Subcutaneous abdominal adipose tissue (tissue), 5 donors: ENCODE measurements around the gene LRRC59.
A peak's percentile ranks its signal among the peaks of the same experiment; 100 is the strongest.

Experiments used
- H3K27ac ChIP-seq: one replicate; pipeline ENCODE4 v1.7.0; 2013; ENCODE audit warnings: low read depth, mild to moderate bottlenecking, inconsistent platforms, low read length, moderate library complexity
- H3K27me3 ChIP-seq, 5 donors: one replicate each; pipeline ENCODE4 v1.7.0; 2013; ENCODE audit warnings: low read length in 5 of 5, inconsistent platforms in 1 of 5; ENCODE audit not compliant: control insufficient read depth in 5 of 5, insufficient read depth in 4 of 5
- H3K36me3 ChIP-seq, 5 donors: one replicate each; pipeline ENCODE4 v1.7.0; 2013; ENCODE audit warnings: low read length in 5 of 5; ENCODE audit not compliant: control insufficient read depth in 5 of 5, insufficient read depth in 5 of 5
- H3K4me1 ChIP-seq, 5 donors: one replicate each; pipeline ENCODE4 v1.7.0; 2013; ENCODE audit warnings: low read length in 5 of 5, mild to moderate bottlenecking in 3 of 5, moderate library complexity in 1 of 5; ENCODE audit not compliant: control insufficient read depth in 5 of 5, insufficient read depth in 5 of 5
- H3K4me3 ChIP-seq, 5 donors: one replicate each; pipeline ENCODE4 v1.7.0; 2013; ENCODE audit warnings: low read length in 5 of 5, low read depth in 1 of 5
- H3K9ac ChIP-seq, 5 donors: one replicate each; pipeline ENCODE4 v1.7.0; 2013; ENCODE audit warnings: low read length in 5 of 5, mild to moderate bottlenecking in 4 of 5, moderate library complexity in 3 of 5
- H3K9me3 ChIP-seq, 5 donors: one replicate each; pipeline ENCODE4 v1.7.0; 2013; ENCODE audit warnings: low read length in 5 of 5; ENCODE audit not compliant: control insufficient read depth in 5 of 5
- donor health status: healthy.
- donor health status: healthy.
- donor health status: healthy.
- donor health status: healthy.
- donor health status: healthy.

Gene LRRC59

DNA sequence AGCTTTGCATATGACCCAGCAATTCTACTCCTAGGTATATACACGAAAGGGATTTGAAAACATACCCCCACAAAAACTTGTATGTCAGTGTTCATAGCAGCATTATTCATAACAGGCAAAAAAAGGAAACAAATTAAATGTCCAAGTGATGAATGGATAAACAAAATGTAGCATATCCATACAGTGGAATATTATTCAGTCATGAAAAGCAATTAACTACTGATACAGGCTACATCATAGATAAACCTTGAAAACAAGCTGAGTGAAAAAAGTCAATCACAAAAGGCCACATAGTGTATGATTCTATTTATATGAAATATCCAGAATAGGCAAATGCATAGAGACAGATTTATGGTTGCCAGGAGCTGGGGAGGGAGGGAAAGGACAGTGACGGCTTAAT lies 23.6 kb downstream of the LRRC59 start:
- no peak overlapping the region for H3K27ac ChIP-seq
- H3K4me1 ChIP-seq, result peaks cover 3 to 19% (median 16%) of the 10 kb centered on the region in 5 donors
- H3K4me3 ChIP-seq, result no peak overlapping the region
- H3K36me3 ChIP-seq, result peaks cover 7 to 19% (median 18%) of the 10 kb centered on the region in 5 donors
- no peak overlapping the region for H3K9ac ChIP-seq
- H3K9me3 ChIP-seq, result no peaks in the 10 kb centered on the region
- no peaks in the 10 kb centered on the region for H3K27me3 ChIP-seq

DNA sequence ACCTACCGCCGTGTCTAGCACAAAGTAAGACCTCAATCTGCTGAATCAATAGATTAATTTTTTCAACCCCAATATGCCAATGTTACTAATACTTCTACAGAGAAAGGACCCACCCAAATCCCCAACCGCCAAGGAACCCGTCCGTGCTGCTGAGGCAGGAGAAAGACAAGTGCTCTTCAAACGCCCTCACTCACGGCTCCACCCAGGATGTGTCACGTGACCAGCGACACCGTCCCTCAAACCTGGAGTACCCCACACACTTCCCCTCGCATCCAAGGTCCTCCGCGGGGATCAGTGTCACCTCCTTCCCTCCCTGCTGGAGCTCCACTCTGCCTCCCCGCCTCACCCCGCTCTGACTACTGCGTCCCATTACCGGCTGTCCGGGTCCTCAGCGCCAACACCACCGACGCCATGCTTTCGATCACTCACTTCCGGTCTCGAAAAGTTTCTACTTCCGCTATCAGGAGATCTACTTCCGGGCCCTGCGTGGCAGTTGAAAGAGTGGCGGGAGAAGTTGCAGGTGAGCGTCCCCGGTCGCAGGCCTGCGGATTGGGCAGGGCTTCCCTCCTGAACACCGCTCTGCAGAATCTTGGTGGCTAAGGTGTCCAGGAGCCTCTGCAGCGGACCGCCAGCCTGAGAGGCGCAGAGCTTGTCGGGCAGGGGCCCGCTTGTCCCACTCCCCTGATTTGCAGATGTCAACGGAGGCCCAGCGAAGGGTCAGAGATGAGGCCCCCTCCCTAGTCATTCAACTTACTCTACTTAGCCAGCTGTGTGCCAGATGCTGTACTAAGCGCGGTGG lies 24.4 kb downstream of the LRRC59 start, which contains the start of the genes EME1 and MRPL27:
EME1 (plus strand) TSS at position 472 of the 799 bp plus-strand sequence. CDS start 1,980 bp downstream, outside the sequence.
MRPL27 (minus strand) TSS at position 427 of the 799 bp plus-strand sequence; CDS start at position 413, 14 bp downstream.
- Histone ChIP-seq H3K27me3 (no peaks in the 10 kb centered on the region), H3K36me3 (peaks cover 9 to 25% (median 23%) of the 10 kb centered on the region in 5 donors), H3K4me1 (peaks cover 3 to 19% (median 16%) of the 10 kb centered on the region in 5 donors), H3K27ac (peak within 1 kb of the TSS; percentile 89), H3K9ac (peak within 1 kb of the TSS; percentile 78 to 96 (median 91)), H3K4me3 (peak within 1 kb of the TSS; percentile 86 to 98 (median 94)), H3K9me3 (no peaks in the 10 kb centered on the region)

DNA sequence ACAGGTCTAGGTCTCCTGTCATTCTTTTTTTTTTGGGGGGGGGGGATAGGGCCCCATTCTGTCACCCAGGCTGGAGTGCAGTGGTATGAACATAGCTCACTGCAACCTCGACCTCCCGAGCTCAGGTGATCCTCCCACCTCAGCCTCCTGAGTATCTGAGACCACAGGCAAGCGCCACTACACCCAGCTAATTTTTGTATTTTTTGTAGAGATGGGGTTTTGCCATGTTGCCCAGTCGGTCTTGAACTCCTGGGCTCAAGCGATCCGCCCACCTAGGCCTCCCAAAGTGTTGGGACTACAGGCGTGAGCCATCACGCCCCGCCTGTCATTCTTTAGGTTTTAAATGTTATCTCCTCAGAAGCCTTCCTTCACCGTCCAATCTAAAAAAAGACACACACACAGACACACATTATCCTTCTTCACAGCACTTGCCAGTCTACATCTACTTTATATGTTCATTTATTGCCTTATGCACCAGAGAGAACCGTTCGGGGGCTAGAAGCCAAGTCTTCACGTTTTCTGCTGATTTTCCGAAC lies 25.0 kb downstream of the LRRC59 start:
- H3K36me3 ChIP-seq, result peaks cover 9 to 32% (median 30%) of the 10 kb centered on the region in 5 donors
- no peaks in the 10 kb centered on the region for H3K27me3 ChIP-seq
- H3K9ac ChIP-seq, result peak overlapping the region; percentile 78 to 96 (median 91)
- H3K27ac ChIP-seq, result peak overlapping the region; percentile 89
- H3K9me3 ChIP-seq, result no peaks in the 10 kb centered on the region
- H3K4me3 ChIP-seq, result peak overlapping the region; percentile 86 to 98 (median 94)
- peaks cover 3 to 19% (median 16%) of the 10 kb centered on the region in 5 donors for H3K4me1 ChIP-seq

DNA sequence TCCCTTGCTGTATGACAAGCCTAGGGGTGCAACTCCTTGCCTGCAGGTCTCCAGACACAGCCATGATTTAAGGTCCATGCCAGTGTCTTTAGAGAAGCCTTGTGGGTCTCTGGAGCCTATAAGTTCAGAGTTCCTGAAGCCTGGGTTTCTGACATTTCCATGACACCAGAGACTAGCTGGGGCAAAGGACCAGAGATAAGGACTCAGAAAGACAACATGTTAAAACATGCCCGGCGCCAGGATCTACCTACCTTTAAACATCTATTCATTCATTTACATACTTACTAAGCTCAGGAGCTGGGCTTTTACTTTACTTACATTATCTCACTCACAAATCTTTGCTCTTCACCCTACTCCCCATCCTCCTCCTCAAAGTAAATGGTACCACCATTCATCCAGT lies 25.8 kb downstream of the LRRC59 start:
- peaks cover 3 to 19% (median 16%) of the 10 kb centered on the region in 5 donors for H3K4me1 ChIP-seq

DNA sequence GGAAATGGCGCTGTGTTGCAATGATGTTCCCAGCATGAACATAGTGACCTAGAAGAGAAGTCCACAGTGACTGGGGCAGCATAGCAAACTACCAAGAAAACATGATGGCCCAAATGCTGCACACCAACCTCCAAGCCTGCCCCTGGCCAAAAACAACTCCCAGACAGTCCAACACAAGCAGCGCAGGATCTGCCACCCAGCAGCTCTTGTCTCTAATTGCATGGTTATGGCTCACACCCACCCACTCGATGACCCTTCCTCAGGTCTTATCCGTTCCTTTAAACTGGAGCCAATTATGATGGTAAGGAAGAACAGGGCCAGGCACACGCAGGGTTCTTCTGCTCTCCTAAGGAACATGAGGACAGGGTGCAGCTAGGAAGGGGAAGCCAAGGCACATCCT lies 27.3 kb downstream of the LRRC59 start:
- no peaks in the 10 kb centered on the region for H3K9me3 ChIP-seq
- peaks cover 3 to 19% (median 16%) of the 10 kb centered on the region in 5 donors for H3K4me1 ChIP-seq
- no peak overlapping the region for H3K9ac ChIP-seq
- H3K4me3 ChIP-seq, result no peak overlapping the region
- no peaks in the 10 kb centered on the region for H3K27me3 ChIP-seq
- H3K36me3 ChIP-seq, result peaks cover 9 to 55% (median 51%) of the 10 kb centered on the region in 5 donors
- no peak overlapping the region for H3K27ac ChIP-seq

More for the DNA sequence above, 25.8 kb downstream of the LRRC59 start:
- Histone ChIP-seq H3K27me3 (no peaks in the 10 kb centered on the region), H3K36me3 (peaks cover 9 to 40% (median 38%) of the 10 kb centered on the region in 5 donors), H3K4me3 (no peak overlapping the region), H3K9ac (no peak overlapping the region), H3K27ac (no peak overlapping the region), H3K9me3 (no peaks in the 10 kb centered on the region)

DNA sequence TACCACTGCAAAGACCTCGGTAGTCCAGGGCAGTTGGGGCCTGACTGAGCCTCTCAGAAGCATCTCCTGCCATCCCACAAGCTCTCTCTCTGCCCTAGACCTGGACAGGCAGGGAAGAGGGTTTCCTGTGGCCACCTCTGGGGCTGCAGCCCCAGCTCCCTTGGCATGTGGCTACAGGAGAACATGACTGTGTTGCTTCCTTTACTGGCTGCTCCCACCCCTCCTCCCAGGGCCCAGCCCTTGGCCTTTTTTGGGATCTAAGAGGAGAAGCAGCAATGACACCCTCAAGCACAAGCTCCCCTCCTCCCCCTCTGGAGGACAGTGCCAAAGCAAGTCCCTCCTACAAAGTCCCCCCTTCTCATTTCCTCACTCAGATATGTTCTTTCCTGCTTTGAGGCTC lies 29.9 kb downstream of the LRRC59 start:
- Histone ChIP-seq H3K9ac (no peak overlapping the region), H3K27ac (no peak overlapping the region), H3K27me3 (no peaks in the 10 kb centered on the region), H3K9me3 (no peaks in the 10 kb centered on the region), H3K4me1 (peaks cover 3 to 14% (median 10%) of the 10 kb centered on the region in 5 donors), H3K4me3 (no peak overlapping the region), H3K36me3 (peaks cover 9 to 60% (median 55%) of the 10 kb centered on the region in 5 donors)

DNA sequence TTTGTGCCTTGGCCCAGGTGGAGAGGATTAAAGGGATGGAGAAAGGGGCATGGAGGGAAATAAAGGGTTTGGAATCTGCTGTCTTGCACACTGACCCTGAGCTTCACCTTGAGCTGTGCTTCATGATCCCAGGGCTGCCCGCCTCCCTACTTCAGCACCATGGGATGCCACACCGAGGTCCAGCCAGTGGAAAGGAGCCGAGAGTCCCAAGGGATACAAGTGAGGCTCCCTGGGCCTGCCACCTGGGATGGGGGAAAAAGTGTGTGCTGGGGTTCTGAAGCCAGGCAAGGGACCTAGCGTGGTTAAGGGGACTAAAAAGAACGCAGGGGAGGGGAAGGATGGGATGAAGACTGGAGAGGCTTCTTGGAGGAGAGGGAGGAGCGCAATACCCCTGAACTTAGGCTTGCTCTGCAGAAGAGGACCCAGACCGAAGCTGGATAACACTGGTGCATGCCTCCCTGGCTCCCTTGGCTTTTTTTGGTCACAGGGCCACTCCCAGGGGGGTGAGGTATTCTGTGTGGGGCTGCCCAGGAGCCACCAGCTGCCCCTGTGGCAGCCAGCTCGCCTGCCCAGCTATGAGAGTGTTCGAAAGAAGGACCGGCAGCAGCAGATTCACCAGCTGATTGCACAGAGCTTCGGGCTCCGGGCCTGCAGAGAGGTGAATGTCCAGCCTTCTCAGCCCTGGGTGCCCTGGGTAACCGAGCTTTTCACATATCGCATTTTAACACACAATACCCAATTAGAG lies 31.5 kb downstream of the LRRC59 start:
- H3K9me3 ChIP-seq, result no peaks in the 10 kb centered on the region
- no peak overlapping the region for H3K9ac ChIP-seq
- no peak overlapping the region for H3K27ac ChIP-seq
- H3K4me1 ChIP-seq, result peaks cover 0 to 7% (median 4%) of the 10 kb centered on the region in 5 donors
- H3K27me3 ChIP-seq, result no peaks in the 10 kb centered on the region
- no peak overlapping the region for H3K4me3 ChIP-seq
- H3K36me3 ChIP-seq, result peaks cover 9 to 61% (median 59%) of the 10 kb centered on the region in 5 donors

DNA sequence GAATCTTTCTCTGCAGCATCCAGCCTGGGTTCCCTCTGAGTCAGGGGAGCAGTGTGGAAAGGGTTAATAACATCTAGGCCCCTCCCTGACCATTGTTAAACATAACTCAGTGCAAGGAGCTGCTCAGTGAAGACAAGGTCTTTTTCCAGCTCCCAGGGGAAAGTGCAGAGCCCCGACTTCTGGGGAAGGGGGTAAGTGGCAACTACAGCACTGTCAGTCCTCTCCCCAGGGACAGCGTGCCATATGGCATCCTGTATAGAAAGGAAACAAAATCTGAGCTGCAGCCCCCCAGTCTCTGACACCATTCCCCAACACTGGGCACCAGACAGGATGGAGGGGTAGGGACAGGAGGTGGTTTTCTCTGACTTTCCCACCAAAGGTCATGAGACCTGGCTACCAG lies 32.2 kb downstream of the LRRC59 start:
- no peak overlapping the region for H3K4me3 ChIP-seq
- no peaks in the 10 kb centered on the region for H3K9me3 ChIP-seq
- no peaks in the 10 kb centered on the region for H3K27me3 ChIP-seq
- no peak overlapping the region for H3K9ac ChIP-seq
- peaks cover 0 to 7% (median 4%) of the 10 kb centered on the region in 5 donors for H3K4me1 ChIP-seq
- no peak overlapping the region for H3K27ac ChIP-seq
- H3K36me3 ChIP-seq, result peaks cover 9 to 62% (median 59%) of the 10 kb centered on the region in 5 donors

DNA sequence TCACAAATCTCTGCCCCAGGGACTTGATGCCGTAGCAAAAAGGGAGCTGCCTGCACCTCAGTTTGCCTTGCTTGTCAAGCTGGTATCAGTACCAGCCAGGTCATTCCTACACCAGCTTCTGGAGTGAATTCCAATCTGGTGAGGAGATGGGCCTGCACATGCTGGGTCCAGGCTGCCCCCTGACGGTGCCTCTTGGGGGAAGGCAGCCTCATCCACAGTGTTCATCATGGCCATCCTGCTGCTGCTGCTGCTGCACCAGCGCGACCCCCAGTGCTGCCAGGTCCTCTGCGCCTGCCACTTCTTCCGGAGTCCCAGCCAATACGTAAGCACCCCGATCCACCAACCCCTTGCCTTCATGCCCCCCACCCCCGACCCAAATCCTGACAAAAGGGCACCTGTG lies 32.6 kb downstream of the LRRC59 start:
- H3K9ac ChIP-seq, result no peak overlapping the region
- H3K4me3 ChIP-seq, result no peak overlapping the region

More for the DNA sequence above, 32.6 kb downstream of the LRRC59 start:
- H3K27ac ChIP-seq, result no peak overlapping the region
- H3K4me1 ChIP-seq, result peaks cover 0 to 7% (median 4%) of the 10 kb centered on the region in 5 donors
- H3K27me3 ChIP-seq, result no peaks in the 10 kb centered on the region
- no peaks in the 10 kb centered on the region for H3K9me3 ChIP-seq
- peaks cover 9 to 62% (median 57%) of the 10 kb centered on the region in 5 donors for H3K36me3 ChIP-seq
